Embryonic facial prominence (tissue), 1 donor: ENCODE measurements around the gene NDUFA11.
"Not testable (repeated sequence)": the region's sequence is repeated elsewhere in the genome, so short reads cannot be mapped to it uniquely, and the experiment has no call there.

Experiments used
- DNase-seq: peaks from one replicate; pipeline ENCODE4 v3.0.0-alpha.2; 2016; ENCODE audit errors: extremely low spot score

NDUFA11 gene

DNA sequence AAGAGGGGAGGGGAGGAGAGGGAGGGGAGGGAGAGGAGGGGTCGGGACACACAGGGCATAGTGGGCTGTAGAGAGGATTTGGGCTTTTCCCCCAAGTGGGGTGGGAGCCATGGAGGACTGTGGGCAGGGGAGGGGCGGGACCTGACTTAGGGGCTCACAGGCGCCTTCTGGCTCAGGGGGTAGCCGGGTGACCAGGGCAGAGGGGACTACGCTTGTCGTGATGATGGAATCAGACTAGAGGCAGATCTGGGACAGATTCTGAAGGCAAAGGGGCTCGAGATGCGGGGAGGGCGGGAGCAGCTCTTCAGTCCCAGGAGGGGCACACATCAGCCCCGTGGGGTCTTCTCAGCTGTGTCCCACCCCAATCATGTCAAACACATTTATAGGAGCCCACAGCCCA, 13.5 kb downstream of the NDUFA11 start:
- DNase-seq: no peak

DNA sequence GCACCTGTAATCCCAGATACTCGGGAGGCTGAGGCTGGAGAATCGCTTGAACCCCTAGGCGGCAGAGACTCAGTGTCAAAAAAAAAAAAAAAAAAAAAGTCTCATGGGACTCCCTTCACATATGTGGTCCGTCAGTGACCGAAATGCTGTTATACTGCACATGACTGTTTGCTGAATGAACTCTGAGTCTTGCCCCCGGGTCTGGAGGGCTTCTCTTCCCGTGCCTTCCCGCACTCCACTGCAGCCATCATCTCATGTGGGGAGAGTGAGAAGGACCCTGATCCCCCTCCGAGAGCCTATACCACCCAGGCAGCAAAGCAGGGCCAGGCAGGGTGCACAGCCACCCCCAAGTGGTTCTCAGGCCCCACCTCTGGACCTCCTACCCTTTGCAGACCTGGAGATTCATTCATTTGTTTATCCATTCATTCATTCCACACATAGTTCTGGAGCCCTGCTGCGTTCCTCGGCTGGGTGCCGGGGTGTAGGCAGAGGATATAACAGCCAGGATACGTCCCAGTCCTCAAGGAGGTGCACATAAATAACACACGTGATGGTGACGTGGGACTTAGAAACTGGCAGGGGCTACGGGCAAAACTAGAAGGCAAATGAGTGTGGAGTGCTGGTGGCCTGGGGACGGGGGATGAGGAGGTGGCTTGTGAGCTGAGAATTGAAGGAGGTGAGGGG, 14.2 kb downstream of the NDUFA11 start:
- no peak for DNase-seq

DNA sequence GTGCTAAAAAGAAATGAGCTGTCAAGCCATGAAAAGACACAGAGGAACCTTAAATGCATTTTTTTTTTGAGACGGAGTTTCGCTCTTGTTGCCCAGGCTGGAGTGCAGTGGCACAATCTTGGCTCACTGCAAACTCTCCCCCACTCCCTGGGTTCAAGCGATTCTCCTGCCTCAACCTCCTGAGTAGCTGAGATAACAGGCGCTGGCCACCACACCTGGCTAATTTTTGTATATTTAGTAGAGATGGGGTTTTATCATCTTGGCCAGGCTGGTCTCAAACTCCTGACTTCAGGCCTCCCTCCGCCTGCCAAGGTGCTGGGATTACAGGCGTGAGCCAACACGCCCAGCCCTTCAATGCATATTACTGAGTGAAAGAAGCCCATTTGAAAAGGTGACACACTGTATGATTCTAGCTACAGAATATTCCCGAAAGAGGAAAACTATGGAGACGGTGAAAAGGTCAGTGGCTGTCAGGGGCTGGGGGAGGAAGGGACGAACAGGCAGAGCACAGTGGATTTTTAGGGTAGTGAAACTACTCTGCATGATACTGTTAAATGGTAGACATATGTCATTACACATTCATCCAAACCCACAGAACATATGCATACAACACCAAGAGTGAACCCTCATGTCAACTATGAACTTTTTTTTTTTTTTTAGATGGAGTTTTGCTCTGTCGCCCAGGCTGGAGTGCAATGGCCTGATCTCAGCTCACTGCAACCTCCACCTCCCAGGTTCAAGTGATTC, 19.4 kb downstream of the NDUFA11 start:
- not testable (repeated sequence) for DNase-seq

- DNase-seq: not testable (repeated sequence)
Measured at GRCh38 chr19:5883157-5883873, 20.3 kb downstream of the NDUFA11 start.

- DNase-seq: no peak
Measured at GRCh38 chr19:5882421-5882968, 21.1 kb downstream of the NDUFA11 start.

DNA sequence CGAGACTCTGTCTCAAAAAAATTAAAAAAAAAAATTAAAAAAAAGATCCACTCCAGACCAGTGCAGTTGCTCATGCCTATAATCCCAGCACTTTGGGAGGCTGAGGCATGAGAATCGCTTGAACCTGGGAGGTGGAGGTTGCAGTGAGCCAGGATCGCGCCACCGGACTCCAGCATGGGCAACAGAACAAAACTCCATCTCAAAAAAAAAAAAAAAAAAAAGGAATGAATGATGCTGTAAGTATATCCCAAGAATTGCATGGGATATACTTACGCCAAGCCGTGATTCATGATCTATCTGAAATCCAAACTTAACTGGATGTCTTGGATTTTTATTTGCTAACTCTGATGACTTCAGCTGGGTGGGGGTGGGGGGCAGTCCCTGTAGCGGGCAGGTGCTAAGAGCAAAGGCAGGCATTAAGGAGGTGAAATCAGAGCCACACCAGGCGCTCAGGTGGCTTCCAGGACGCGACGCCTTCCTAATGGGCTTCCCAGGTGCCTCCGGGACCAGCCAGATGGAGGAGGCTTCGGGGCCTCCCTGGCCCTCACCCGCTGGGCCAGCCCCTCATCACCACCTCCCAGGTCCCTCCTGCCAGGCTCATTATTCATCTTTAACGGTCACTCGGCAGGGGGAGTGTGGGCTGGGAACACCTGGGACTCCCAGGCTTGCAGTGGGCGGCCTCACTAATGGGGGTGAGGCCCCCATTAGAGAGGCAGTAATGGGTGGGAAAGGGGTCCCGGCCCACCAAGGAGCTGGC, 21.9 kb downstream of the NDUFA11 start:
- DNase-seq: no peak

DNA sequence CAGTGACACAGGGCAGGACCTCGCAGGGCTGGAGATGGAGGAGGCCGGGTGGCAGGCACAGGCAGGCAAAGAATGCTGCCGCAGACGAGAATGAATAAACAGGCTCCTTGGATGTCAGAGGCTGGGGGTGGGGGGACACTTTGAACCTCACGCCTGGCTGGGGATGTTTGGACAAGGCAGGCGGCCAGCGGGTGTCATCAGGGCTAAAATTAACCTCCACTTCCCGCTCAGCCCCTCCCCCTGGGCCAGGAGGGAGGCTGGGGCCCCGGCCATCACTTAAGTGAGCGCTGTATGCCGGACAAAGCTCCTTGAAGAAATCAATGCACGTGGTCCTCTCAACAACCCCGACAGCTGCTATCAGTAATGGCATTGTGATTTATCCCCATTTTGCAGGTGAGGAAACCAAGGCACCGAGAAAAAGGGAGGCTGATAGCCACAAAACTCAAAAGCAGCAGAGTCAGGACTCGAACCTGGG, 22.9 kb downstream of the NDUFA11 start:
- DNase-seq: no peak

GRCh38 chr19:5880196-5880595, 23.4 kb downstream of the NDUFA11 start:
- DNase-seq: no peak

GRCh38 chr19:5877882-5878281, 25.7 kb downstream of the NDUFA11 start:
- no peak for DNase-seq

GRCh38 chr19:5877427-5877826, 26.2 kb downstream of the NDUFA11 start:
- DNase-seq: no peak

- DNase-seq: not testable (repeated sequence)
Measured at GRCh38 chr19:5874496-5874895, 29.1 kb downstream of the NDUFA11 start.

GRCh38 chr19:5873617-5874199, 29.9 kb downstream of the NDUFA11 start:
- DNase-seq: no peak

GRCh38 chr19:5870986-5871394, 32.6 kb downstream of the NDUFA11 start:
- DNase-seq: no peak

DNA sequence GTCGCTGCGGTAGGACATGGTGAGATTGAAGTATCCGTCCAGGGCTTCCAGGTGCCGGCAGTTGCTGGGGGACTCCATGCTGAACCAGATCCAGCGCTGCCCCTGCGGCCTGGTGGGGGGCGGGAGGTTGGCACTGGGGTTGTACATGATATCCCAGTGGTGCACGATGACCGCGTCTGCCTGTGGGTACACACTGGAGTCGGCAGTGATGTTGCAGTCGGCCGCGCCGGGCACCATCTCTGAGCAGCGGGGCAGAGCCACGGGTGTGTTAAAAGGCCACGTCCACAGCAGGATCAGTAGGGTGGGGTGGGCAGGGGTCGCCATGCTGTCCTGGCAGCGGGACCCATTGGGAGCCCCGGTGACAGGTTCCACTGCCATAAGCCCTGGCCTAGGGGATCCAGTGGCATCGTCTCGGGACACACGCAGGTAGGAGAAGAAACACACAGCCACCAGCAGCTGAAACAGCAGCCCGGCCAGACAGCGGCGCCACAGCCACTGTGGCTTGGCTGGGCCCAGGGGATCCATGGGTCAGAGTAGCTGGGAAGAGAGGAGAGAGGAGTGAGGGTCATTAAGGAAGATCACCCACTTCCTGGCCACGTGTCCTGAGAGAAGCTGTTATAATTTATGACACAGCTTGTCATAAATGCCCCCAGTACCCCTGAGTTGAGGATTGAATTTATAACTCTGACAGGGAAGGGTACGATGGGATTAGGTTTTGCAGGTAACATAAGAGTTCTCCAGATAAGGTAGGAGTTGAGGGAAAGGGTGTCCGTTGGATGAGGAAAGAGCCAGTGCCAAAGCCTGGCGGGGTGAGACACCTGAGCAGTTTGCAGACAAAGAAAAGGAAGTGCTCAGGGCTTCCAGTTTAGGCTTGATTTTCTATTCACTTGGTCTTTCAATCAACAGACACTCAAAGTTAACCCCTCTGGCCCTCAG, 36.1 kb downstream of the NDUFA11 start:
- no peak for DNase-seq

GRCh38 chr19:5865772-5866171, 37.8 kb downstream of the NDUFA11 start:
- DNase-seq: no peak

DNA sequence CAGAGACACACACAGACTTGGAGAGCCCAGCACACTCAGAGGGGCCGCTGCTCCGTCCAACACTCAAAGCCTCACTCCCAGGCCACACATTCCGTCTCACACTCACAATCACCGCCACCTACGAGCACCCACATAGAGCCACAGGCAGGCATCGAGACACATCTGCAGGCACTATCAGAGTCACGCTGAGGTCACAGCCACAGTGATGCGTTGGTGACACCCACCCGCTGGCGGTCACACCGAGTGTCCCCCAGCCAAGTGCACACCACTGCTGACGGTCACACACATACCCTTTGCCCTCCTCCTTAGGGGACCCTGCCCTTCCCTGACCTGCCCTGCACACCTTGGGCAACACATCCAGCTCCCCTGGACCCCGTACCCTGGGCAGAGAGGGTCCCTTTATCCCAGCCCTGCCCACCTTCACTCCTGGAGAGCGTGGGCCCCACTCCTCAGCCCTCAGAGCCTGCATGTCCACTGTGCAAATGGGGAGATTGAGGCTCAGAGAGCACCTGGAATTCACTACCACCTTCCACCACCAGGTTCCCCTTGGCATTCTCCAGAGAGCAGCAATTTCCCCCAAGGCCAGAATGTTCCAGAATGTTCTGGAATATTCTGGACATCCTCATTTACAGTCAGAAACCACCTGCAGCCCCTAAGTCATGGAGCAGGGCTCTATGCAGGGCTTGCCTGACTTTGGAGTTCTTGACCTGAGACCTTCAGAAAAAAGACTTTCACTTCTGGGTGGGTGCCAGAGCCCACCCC, 38.7 kb downstream of the NDUFA11 start:
- DNase-seq: no peak

GRCh38 chr19:5864013-5864720, 39.4 kb downstream of the NDUFA11 start:
- DNase-seq: no peak

DNA sequence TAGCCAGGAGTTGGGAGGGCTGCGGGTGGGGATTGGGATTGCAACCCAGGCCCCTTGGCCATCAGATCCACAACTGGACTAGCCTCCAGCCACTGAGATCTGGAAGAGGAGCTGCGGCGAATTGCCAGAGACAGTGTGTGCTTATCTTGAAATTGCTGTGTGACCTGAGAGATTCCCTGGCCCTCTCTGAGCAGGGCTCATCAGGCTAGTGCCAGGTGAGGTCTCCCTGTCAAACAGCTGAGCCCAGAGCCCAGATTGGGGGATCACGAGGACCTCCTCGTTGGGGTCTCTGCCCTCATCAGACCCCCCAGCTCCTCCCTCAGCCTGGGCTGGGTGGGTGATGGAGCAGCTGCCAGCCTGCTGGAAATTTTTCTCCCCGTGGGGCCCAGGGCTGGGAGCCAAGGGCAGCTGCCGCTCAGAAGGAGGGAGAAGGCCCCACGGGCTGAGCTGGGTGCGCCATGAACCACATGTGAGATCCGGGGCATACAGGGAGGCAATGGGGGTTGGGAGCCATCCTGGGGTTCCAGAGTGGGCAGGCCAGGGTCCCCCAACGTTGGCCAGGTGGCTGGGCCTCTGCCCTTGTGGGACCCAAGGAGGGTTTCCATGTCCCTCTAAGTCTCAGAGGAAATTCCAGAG, 40.4 kb downstream of the NDUFA11 start:
- no peak for DNase-seq
